GM23338 (cell line): ENCODE data around the gene UBFD1. TPM values are rescaled to one million over a fixed set of nuclear protein-coding genes. Genes with fewer than 3 reads are reported as not detected.

Experiments used
- ATAC-seq: fragments of 200-7000 bp; cut with Tn5 transposase; 3 replicates; pipeline ENCODE4 v1.9.1; 2020
- DNase-seq: peaks from one replicate; pipeline ENCODE4 v3.0.0-alpha.2; 2015; ENCODE audit warnings: low spot score
- H2AFZ ChIP-seq: fragments of 200-600 bp; sonication (generic); 2 replicates; pipeline ENCODE4 v1.8.0; 2016; ENCODE audit warnings: antibody characterized with exemption, mild to moderate bottlenecking, moderate library complexity
- H3F3A ChIP-seq: fragments of 200-600 bp; sonication (generic); replicated peaks from 2 replicates; pipeline ENCODE4 v1.8.0; 2017; ENCODE audit warnings: antibody characterized with exemption, mixed run types, low read depth
- H3K27ac ChIP-seq: fragments of 200-600 bp; sonication (generic); 2 replicates; pipeline ENCODE4 v1.6.1; 2016; ENCODE audit warnings: low read depth
- H3K27me3 ChIP-seq: fragments of 200-600 bp; sonication (generic); 2 replicates; pipeline ENCODE4 v1.8.0; 2016; ENCODE audit warnings: mild to moderate bottlenecking, mixed run types, moderate library complexity; ENCODE audit not compliant: insufficient read depth
- H3K36me3 ChIP-seq: fragments of 200-600 bp; sonication (generic); 2 replicates; pipeline ENCODE4 v1.8.0; 2016; ENCODE audit warnings: mild to moderate bottlenecking; ENCODE audit not compliant: insufficient read depth
- H3K4me1 ChIP-seq: fragments of 200-600 bp; sonication (generic); 2 replicates; pipeline ENCODE4 v1.8.0; 2016; ENCODE audit warnings: mild to moderate bottlenecking, moderate library complexity; ENCODE audit not compliant: insufficient read depth
- H3K4me2 ChIP-seq: fragments of 200-600 bp; sonication (generic); 2 replicates; pipeline ENCODE4 v1.7.1; 2017; ENCODE audit warnings: mixed run types
- H3K4me3 ChIP-seq: fragments of 200-600 bp; sonication (generic); 2 replicates; pipeline ENCODE4 v1.6.1; 2016; ENCODE audit warnings: mixed run types
- H3K79me2 ChIP-seq: fragments of 200-600 bp; sonication (generic); replicated peaks from 2 replicates; pipeline ENCODE4 v1.8.0; 2017; ENCODE audit warnings: mild to moderate bottlenecking; ENCODE audit not compliant: insufficient read depth
- H3K9me2 ChIP-seq: fragments of 200-600 bp; sonication (generic); 2 replicates; pipeline ENCODE4 v1.8.0; 2017; ENCODE audit not compliant: insufficient read depth
- H4K20me1 ChIP-seq: fragments of 200-600 bp; sonication (generic); replicated peaks from 2 replicates; pipeline ENCODE4 v1.8.0; 2017; ENCODE audit warnings: mild to moderate bottlenecking; ENCODE audit not compliant: insufficient read depth
- H3K27ac Mint-ChIP-seq: 2 replicates; pipeline ENCODE4 v1.8.0; 2020; ENCODE audit warnings: inconsistent platforms, mild to moderate bottlenecking, moderate library complexity, mixed read lengths
- H3K27me3 Mint-ChIP-seq: 3 replicates; pipeline ENCODE4 v1.8.0; 2022; ENCODE audit warnings: low read depth, mild to moderate bottlenecking, moderate library complexity, mixed read lengths, inconsistent platforms; ENCODE audit not compliant: insufficient read depth, poor library complexity
- H3K36me3 Mint-ChIP-seq: 3 replicates; pipeline ENCODE4 v1.8.0; 2021; ENCODE audit warnings: low read depth, mild to moderate bottlenecking, inconsistent platforms, moderate library complexity, mixed read lengths
- H3K4me1 Mint-ChIP-seq: 3 replicates; pipeline ENCODE4 v1.8.0; 2020; ENCODE audit warnings: mild to moderate bottlenecking, inconsistent platforms, mixed read lengths
- H3K4me3 Mint-ChIP-seq: 3 replicates; pipeline ENCODE4 v1.8.0; 2021; ENCODE audit warnings: moderate library complexity, mild to moderate bottlenecking, inconsistent platforms, mixed read lengths
- H3K9me3 Mint-ChIP-seq: 3 replicates; pipeline ENCODE4 v1.8.0; 2020; ENCODE audit warnings: moderate library complexity, mild to moderate bottlenecking, inconsistent platforms, mixed read lengths
- POLR2AphosphoS5 ChIP-seq: IDR thresholded peaks from 2 replicates; pipeline ENCODE4 v1.6.1; 2016; ENCODE audit warnings: antibody characterized with exemption, low read depth
- STAT1 ChIP-seq: IDR thresholded peaks from one replicate; pipeline ENCODE4 v1.6.1; 2016; ENCODE audit warnings: antibody characterized with exemption; ENCODE audit not compliant: unreplicated experiment
- polyA plus RNA-seq: library from polyadenylated mRNA; unstranded; fragments of >200 nt; fragmentation: Nextera tagmentation; extraction: Ambion mirVana; gene quantifications from 2 replicates; pipeline ENCODE4 v1.2.1, GENCODE V29; 2016
- total RNA-seq: library from RNA; depleted of rRNA; stranded (reverse); fragments of >200 nt; shearing (Covaris generic); gene quantifications from 2 replicates; pipeline ENCODE4 v1.2.3, GENCODE V29; 2014
- TF ChIP-seq, protein P1 (sequence below): fragments of 250-450 bp; sonication (Bioruptor Pico); IDR thresholded peaks from 2 replicates; pipeline ENCODE4 v1.5.0; 2020; ENCODE audit warnings: mild to moderate bottlenecking, moderate library complexity
- TF ChIP-seq, protein P2 (sequence below): IDR thresholded peaks from 2 replicates; pipeline ENCODE4 v1.6.1; 2016; ENCODE audit warnings: antibody characterized with exemption
- TF ChIP-seq, protein P3 (sequence below): IDR thresholded peaks from one replicate; pipeline ENCODE4 v1.6.1; 2018; ENCODE audit warnings: antibody characterized with exemption; ENCODE audit not compliant: unreplicated experiment

The UBFD1 gene
- total and polyA plus RNA-seq, 2 experiments from 2014 or later, result 28.5 to 249 TPM

DNA sequence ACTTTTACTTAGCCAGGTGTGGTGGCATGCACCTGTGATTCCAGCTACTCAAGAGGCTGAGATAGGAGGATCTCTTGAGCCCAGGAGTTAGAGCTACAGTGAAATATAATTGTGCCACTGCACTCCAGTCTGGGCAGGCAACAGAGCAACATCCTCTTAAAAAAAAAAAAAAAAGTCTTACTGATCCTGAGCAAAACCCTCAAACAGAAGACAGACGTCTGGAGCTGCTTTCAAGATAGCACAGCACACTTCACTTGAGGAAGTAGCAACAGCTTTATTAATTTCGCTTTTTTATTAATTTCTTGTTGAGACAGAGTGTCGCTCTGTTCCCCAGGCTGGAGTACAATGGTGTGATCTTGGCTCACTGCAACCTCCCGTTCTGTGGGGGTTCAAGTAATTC is 37.0 kb upstream of the UBFD1 start (continued):
- TF ChIP-seq, protein P1, sequence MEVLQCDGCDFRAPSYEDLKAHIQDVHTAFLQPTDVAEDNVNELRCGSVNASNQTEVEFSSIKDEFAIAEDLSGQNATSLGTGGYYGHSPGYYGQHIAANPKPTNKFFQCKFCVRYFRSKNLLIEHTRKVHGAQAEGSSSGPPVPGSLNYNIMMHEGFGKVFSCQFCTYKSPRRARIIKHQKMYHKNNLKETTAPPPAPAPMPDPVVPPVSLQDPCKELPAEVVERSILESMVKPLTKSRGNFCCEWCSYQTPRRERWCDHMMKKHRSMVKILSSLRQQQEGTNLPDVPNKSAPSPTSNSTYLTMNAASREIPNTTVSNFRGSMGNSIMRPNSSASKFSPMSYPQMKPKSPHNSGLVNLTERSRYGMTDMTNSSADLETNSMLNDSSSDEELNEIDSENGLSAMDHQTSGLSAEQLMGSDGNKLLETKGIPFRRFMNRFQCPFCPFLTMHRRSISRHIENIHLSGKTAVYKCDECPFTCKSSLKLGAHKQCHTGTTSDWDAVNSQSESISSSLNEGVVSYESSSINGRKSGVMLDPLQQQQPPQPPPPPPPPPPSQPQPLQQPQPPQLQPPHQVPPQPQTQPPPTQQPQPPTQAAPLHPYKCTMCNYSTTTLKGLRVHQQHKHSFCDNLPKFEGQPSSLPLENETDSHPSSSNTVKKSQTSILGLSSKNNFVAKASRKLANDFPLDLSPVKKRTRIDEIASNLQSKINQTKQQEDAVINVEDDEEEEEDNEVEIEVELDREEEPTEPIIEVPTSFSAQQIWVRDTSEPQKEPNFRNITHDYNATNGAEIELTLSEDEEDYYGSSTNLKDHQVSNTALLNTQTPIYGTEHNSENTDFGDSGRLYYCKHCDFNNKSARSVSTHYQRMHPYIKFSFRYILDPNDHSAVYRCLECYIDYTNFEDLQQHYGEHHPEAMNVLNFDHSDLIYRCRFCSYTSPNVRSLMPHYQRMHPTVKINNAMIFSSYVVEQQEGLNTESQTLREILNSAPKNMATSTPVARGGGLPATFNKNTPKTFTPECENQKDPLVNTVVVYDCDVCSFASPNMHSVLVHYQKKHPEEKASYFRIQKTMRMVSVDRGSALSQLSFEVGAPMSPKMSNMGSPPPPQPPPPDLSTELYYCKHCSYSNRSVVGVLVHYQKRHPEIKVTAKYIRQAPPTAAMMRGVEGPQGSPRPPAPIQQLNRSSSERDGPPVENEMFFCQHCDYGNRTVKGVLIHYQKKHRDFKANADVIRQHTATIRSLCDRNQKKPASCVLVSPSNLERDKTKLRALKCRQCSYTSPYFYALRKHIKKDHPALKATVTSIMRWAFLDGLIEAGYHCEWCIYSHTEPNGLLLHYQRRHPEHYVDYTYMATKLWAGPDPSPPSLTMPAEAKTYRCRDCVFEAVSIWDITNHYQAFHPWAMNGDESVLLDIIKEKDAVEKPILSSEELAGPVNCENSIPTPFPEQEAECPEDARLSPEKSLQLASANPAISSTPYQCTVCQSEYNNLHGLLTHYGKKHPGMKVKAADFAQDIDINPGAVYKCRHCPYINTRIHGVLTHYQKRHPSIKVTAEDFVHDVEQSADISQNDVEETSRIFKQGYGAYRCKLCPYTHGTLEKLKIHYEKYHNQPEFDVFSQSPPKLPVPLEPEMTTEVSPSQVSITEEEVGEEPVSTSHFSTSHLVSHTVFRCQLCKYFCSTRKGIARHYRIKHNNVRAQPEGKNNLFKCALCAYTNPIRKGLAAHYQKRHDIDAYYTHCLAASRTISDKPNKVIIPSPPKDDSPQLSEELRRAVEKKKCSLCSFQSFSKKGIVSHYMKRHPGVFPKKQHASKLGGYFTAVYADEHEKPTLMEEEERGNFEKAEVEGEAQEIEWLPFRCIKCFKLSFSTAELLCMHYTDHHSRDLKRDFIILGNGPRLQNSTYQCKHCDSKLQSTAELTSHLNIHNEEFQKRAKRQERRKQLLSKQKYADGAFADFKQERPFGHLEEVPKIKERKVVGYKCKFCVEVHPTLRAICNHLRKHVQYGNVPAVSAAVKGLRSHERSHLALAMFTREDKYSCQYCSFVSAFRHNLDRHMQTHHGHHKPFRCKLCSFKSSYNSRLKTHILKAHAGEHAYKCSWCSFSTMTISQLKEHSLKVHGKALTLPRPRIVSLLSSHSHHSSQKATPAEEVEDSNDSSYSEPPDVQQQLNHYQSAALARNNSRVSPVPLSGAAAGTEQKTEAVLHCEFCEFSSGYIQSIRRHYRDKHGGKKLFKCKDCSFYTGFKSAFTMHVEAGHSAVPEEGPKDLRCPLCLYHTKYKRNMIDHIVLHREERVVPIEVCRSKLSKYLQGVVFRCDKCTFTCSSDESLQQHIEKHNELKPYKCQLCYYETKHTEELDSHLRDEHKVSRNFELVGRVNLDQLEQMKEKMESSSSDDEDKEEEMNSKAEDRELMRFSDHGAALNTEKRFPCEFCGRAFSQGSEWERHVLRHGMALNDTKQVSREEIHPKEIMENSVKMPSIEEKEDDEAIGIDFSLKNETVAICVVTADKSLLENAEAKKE (CRISPR knock-in tag), result no peak
- TF ChIP-seq STAT1 (no peak), POLR2AphosphoS5 (no peak)
- TF ChIP-seq, protein P2, sequence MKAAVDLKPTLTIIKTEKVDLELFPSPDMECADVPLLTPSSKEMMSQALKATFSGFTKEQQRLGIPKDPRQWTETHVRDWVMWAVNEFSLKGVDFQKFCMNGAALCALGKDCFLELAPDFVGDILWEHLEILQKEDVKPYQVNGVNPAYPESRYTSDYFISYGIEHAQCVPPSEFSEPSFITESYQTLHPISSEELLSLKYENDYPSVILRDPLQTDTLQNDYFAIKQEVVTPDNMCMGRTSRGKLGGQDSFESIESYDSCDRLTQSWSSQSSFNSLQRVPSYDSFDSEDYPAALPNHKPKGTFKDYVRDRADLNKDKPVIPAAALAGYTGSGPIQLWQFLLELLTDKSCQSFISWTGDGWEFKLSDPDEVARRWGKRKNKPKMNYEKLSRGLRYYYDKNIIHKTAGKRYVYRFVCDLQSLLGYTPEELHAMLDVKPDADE, result no peak

DNA sequence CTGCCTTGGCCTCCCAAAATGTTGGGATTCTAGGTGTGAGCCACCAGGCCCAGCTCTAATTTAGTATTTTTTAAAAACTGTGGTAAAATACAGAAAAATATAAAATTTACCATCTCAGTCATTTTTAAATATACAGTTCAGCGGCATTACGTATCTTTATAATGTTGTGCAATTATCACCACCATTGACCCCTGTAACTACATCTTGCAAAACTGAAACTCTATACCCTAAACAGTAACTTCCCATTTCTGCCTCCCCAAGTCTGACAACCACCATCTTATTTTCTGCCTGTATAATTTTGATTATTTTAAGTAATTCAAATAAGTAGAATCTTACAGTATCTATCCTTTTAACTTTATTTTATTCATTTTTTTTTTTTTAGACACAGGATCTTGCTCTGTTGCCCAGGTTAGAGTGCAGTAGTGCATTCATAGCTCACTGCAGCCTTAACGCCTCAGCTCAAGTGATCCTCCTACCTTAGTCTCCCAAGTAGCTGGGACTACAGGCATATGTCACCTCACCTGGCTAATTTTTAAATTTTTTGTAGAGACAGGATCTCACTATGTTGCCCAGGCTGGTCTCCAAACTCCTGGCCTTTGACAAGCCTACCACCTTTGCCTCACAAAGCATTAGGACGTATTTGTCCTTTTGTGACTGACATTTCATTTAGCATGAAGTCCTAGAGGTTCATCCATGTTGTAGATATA is 36.3 kb upstream of the UBFD1 start:
- Mint-ChIP-seq H3K4me1 (no peaks in the 10 kb centered on the region), H3K27ac (no peak overlapping the region), H3K36me3 (peaks cover 56% of the 10 kb centered on the region), H3K9me3 (no peaks in the 10 kb centered on the region; the same call in 2 of the 3 replicates), H3K27me3 (no peaks in the 10 kb centered on the region), H3K4me3 (no peak overlapping the region)
- Histone ChIP-seq H3K4me2 (no peak overlapping the region), H3K27ac (no peak overlapping the region), H3K79me2 (no peaks in the 10 kb centered on the region), H2AFZ (no peak overlapping the region), H3K36me3 (peaks cover 21% of the 10 kb centered on the region), H3K27me3 (no peaks in the 10 kb centered on the region), H3K9me2 (no peaks in the 10 kb centered on the region), H3K4me3 (no peak overlapping the region), H4K20me1 (no peaks in the 10 kb centered on the region; the same call in none of the 2 replicates), H3K4me1 (no peaks in the 10 kb centered on the region), H3F3A (no peaks in the 10 kb centered on the region)
- ATAC-seq (no peak), DNase-seq (no peak)
- TF ChIP-seq, protein P2, result no peak
- TF ChIP-seq POLR2AphosphoS5, result no peak
- TF ChIP-seq, protein P3, sequence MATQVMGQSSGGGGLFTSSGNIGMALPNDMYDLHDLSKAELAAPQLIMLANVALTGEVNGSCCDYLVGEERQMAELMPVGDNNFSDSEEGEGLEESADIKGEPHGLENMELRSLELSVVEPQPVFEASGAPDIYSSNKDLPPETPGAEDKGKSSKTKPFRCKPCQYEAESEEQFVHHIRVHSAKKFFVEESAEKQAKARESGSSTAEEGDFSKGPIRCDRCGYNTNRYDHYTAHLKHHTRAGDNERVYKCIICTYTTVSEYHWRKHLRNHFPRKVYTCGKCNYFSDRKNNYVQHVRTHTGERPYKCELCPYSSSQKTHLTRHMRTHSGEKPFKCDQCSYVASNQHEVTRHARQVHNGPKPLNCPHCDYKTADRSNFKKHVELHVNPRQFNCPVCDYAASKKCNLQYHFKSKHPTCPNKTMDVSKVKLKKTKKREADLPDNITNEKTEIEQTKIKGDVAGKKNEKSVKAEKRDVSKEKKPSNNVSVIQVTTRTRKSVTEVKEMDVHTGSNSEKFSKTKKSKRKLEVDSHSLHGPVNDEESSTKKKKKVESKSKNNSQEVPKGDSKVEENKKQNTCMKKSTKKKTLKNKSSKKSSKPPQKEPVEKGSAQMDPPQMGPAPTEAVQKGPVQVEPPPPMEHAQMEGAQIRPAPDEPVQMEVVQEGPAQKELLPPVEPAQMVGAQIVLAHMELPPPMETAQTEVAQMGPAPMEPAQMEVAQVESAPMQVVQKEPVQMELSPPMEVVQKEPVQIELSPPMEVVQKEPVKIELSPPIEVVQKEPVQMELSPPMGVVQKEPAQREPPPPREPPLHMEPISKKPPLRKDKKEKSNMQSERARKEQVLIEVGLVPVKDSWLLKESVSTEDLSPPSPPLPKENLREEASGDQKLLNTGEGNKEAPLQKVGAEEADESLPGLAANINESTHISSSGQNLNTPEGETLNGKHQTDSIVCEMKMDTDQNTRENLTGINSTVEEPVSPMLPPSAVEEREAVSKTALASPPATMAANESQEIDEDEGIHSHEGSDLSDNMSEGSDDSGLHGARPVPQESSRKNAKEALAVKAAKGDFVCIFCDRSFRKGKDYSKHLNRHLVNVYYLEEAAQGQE, result no peak
